Fibroblast of mammary gland (primary cell): ENCODE measurements around the gene CACNA2D2.

ENCODE experiments used
- DNase-seq: peaks from one replicate; pipeline ENCODE4 v3.0.0-alpha.2; 2010; ENCODE audit warnings: low read depth
- H3K4me3 ChIP-seq: 2 replicates; pipeline ENCODE4 v1.5.1; 2011; ENCODE audit warnings: low read depth, mild to moderate bottlenecking, low read length, moderate library complexity; ENCODE audit not compliant: control insufficient read depth
- CTCF ChIP-seq: conservative IDR thresholded peaks from 2 replicates; pipeline ENCODE4 v1.5.1; 2011; ENCODE audit warnings: low read depth, low read length, inconsistent platforms; ENCODE audit not compliant: control insufficient read depth, insufficient read depth

The CACNA2D2 gene

GRCh38 chr3:50355829-50356552 lies 147.4 kb downstream of the CACNA2D2 start:
- no peak for TF ChIP-seq CTCF
- peak overlapping the region; percentile 82 for H3K4me3 ChIP-seq
- DNase-seq: no peak

GRCh38 chr3:50354850-50355249 lies 148.6 kb downstream of the CACNA2D2 start:
- DNase-seq: no peak
- no peak for TF ChIP-seq CTCF
- no peak overlapping the region for H3K4me3 ChIP-seq

- DNase-seq: no peak
- no peak for TF ChIP-seq CTCF
Observed at GRCh38 chr3:50354186-50354764, 149.2 kb downstream of the CACNA2D2 start.

GRCh38 chr3:50353245-50354004 lies 150.0 kb downstream of the CACNA2D2 start:
- TF ChIP-seq CTCF: no peak
- H3K4me3 ChIP-seq: no peak overlapping the region
- DNase-seq: no peak

More at GRCh38 chr3:50354186-50354764, 149.2 kb downstream of the CACNA2D2 start:
- H3K4me3 ChIP-seq: no peak overlapping the region

GRCh38 chr3:50352781-50353180 lies 150.7 kb downstream of the CACNA2D2 start:
- no peak overlapping the region for H3K4me3 ChIP-seq
- TF ChIP-seq CTCF: peak; percentile 31
- DNase-seq: peak; percentile 43

GRCh38 chr3:50351323-50351697 lies 152.1 kb downstream of the CACNA2D2 start:
- DNase-seq: no peak
- no peak for TF ChIP-seq CTCF
- peak overlapping the region; percentile 92 for H3K4me3 ChIP-seq
